ENCODE measurements around the gene MAP3K21.

- TF ChIP-seq CTCF (conservative IDR thresholded peaks at IDR 0.05; ENCODE audit: low read depth, low read length) = no peak
- TF ChIP-seq RFX5 (IDR thresholded peaks at IDR 0.05; ENCODE audit: low read depth, low read length) = no peak
- no peak for TF ChIP-seq BHLHE40 (IDR thresholded peaks at IDR 0.05; ENCODE audit: low read depth, low read length)
- no peak for TF ChIP-seq MAZ (IDR thresholded peaks at IDR 0.05; ENCODE audit: borderline replicate concordance, low read depth, low read length)
- no peak for TF ChIP-seq MXI1 (IDR thresholded peaks at IDR 0.05; ENCODE audit: borderline replicate concordance, low read depth, low read length)
- TF ChIP-seq POLR2A (IDR thresholded peaks at IDR 0.05; ENCODE audit: low read depth, low read length) = no peak
Observed at GRCh38 chr1:233327651-233328141, at the start of gene MAP3K21.
